MCF 10A (cell line): Measurements from ENCODE around the gene HAPLN2. TPM values are rescaled to one million over a fixed set of nuclear protein-coding genes. Genes with fewer than 3 reads are reported as not detected.

Experiments
- BruUV-seq: library from RNA; stranded (reverse); fragments of 400-500 nt; replicated peaks from 2 replicates; lab custom pipeline; 2021; lab: Mats Ljungman, UMichigan
- CTCF ChIA-PET: fragments of 300-600 bp; sonication (Branson Sonifier 250); formaldehyde crosslinking; extraction: SDS; loops from one replicate; lab custom pipeline; 2021; ENCODE audit warnings: antibody characterized with exemption, inconsistent platforms; lab: Yijun Ruan, JAX
- POLR2A ChIA-PET: fragments of 300-600, 350-650 bp; sonication (Branson Sonifier 250); formaldehyde crosslinking; extraction: SDS; loops from one replicate; lab custom pipeline; 2020; ENCODE audit warnings: antibody characterized with exemption, inconsistent platforms; lab: Yijun Ruan, JAX
- DNase-seq: peaks from one replicate; pipeline ENCODE4 v3.0.0-alpha.2; 2018; ENCODE audit not compliant: unreplicated experiment
- H3K27ac Mint-ChIP-seq: one replicate; pipeline ENCODE4 v1.8.0; 2022; ENCODE audit warnings: mild to moderate bottlenecking, low read depth, mixed read lengths; ENCODE audit not compliant: unreplicated experiment
- H3K27me3 Mint-ChIP-seq: one replicate; pipeline ENCODE4 v1.8.0; 2022; ENCODE audit warnings: mixed read lengths; ENCODE audit not compliant: insufficient read depth, unreplicated experiment
- H3K36me3 Mint-ChIP-seq: one replicate; pipeline ENCODE4 v1.8.0; 2022; ENCODE audit warnings: mild to moderate bottlenecking, moderate library complexity, mixed read lengths; ENCODE audit not compliant: insufficient read depth, unreplicated experiment
- H3K4me1 Mint-ChIP-seq: one replicate; pipeline ENCODE4 v1.8.0; 2022; ENCODE audit warnings: mixed read lengths; ENCODE audit not compliant: insufficient read depth, unreplicated experiment
- H3K4me3 Mint-ChIP-seq: one replicate; pipeline ENCODE4 v1.8.0; 2022; ENCODE audit warnings: mild to moderate bottlenecking, moderate library complexity, mixed read lengths; ENCODE audit not compliant: unreplicated experiment
- H3K9me3 Mint-ChIP-seq: one replicate; pipeline ENCODE4 v1.8.0; 2022; ENCODE audit warnings: mixed read lengths; ENCODE audit not compliant: unreplicated experiment
- intact Hi-C: fragments of 100-400 bp; cut with micrococcal nuclease; formaldehyde crosslinking; loops from 2 replicates; pipeline ENCODE4 v1.14.1; 2022
- total RNA-seq: library from RNA; stranded (reverse); gene quantifications from 2 replicates; pipeline ENCODE4 v1.2.3, GENCODE V29; 2022
- TF ChIP-seq, protein P1 (sequence below): fragments of 200-600 bp; IDR thresholded peaks from one replicate; pipeline ENCODE4 v1.8.0; 2022; ENCODE audit warnings: antibody characterized with exemption, mild to moderate bottlenecking; ENCODE audit not compliant: unreplicated experiment

The HAPLN2 gene
- total RNA-seq, 1 experiment from 2014 or later: not detected

DNA sequence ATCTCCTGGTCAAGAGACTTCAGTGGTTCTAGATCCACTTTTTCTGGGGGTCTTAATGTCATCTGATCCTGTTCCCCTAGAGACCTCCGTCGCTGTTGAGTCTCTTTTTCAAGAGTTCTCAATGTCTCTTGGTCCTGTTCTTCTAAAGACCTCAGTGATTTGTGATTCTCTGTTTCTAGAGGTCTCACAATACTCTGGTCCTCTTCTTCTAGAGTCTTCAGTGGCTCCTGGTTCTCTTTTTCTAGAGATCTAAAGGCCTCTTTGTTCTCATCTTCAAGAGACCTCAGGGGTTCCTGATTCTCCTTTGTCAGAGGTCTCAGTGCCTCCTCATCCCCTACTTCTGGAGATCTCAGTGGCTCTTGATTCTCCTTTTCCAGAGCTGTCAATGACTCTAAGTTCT lies 52.6 kb downstream of the HAPLN2 start:
- POLR2A ChIA-PET: interaction anchor here (0.8 to 1.3 kb wide), 4 partner anchors 11 to 95 kb away, joined by 3 to 5 read pairs (median 4); partner anchors contain the start of gene PRCC
- peaks cover 44% of the 10 kb centered on the region for H3K27me3 Mint-ChIP-seq
- DNase-seq: no peak
- intact Hi-C loops: no loop called here
- no peak overlapping the region for H3K27ac Mint-ChIP-seq
- no peak overlapping the region for H3K4me3 Mint-ChIP-seq
- no TSS peak for BruUV-seq
- H3K9me3 Mint-ChIP-seq: no peaks in the 10 kb centered on the region
- TF ChIP-seq, protein P1, sequence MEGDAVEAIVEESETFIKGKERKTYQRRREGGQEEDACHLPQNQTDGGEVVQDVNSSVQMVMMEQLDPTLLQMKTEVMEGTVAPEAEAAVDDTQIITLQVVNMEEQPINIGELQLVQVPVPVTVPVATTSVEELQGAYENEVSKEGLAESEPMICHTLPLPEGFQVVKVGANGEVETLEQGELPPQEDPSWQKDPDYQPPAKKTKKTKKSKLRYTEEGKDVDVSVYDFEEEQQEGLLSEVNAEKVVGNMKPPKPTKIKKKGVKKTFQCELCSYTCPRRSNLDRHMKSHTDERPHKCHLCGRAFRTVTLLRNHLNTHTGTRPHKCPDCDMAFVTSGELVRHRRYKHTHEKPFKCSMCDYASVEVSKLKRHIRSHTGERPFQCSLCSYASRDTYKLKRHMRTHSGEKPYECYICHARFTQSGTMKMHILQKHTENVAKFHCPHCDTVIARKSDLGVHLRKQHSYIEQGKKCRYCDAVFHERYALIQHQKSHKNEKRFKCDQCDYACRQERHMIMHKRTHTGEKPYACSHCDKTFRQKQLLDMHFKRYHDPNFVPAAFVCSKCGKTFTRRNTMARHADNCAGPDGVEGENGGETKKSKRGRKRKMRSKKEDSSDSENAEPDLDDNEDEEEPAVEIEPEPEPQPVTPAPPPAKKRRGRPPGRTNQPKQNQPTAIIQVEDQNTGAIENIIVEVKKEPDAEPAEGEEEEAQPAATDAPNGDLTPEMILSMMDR: no peak
- H3K36me3 Mint-ChIP-seq: no peaks in the 10 kb centered on the region
- CTCF ChIA-PET: interaction anchor here (1.0 to 47.2 kb wide), 6 partner anchors 11 to 256 kb away, joined by 3 to 2415 read pairs (median 6); partner anchors contain the start of genes CRABP2, ISG20L2 and METTL25B
- no peaks in the 10 kb centered on the region for H3K4me1 Mint-ChIP-seq

DNA sequence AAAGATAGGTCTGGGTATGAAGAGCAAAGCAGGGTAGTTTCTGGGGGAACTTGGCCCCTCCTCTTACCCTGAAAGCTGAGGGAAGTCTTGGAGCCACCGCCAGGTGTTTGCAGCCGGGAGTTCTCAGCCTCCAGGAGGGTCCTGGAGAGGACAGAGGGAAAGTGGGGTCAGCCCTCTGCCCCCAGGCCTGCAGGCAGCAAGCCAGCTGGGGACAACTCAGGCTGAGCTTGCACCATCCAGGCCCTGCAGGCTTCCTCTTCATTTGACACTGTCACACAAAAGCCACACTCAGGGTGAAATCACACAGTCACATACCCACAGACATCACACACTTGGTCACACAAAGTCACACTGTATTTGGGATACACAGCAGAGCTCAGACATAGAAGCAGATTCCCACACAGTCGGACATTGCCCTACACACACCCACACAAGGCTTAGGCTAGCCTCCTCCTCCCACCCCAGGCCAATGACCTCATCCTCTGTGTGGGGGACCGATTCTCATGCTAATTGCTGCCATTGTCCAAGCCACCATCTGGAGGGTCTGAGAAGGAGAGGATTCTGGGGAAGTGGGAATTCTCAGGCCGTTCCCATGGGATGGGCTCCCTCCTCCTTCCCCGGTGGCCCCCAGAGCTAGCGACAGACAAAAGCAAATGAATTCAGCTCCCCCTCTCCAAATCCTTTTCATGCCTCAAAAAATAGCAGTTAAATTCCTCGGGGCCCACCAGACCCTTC lies 54.3 kb downstream of the HAPLN2 start:
- ChIA-PET CTCF (interaction anchor here (0.6 to 47.2 kb wide), 7 partner anchors 11 to 256 kb away, joined by 3 to 2415 read pairs (median 7); partner anchors contain the start of genes CRABP2, ISG20L2 and METTL25B), POLR2A (interaction anchor here (0.7 kb wide), 1 partner anchor 479 kb away, joined by 3 read pairs; no protein-coding TSS in a partner anchor)
- no peak for DNase-seq
- Mint-ChIP-seq H3K4me1 (peaks cover 6% of the 10 kb centered on the region), H3K36me3 (peaks cover 5% of the 10 kb centered on the region), H3K4me3 (no peak overlapping the region), H3K27me3 (peaks cover 54% of the 10 kb centered on the region), H3K27ac (no peak overlapping the region), H3K9me3 (no peaks in the 10 kb centered on the region)
- no TSS peak for BruUV-seq
- TF ChIP-seq, protein P1: no peak
- intact Hi-C loops: no loop called here

Other genes with a start within 250 kb of the HAPLN2 start
- gene MEF2D, start 118.6 kb upstream of the HAPLN2 start, total RNA-seq: 113 and 131 TPM in 2 replicates
- 36.4 and 48.3 TPM in 2 replicates for gene IQGAP3, start 46.9 kb upstream of the HAPLN2 start, total RNA-seq
- not detected in 2 replicates for gene TTC24, start 39.7 kb upstream of the HAPLN2 start, total RNA-seq
- gene NAXE, start 27.6 kb upstream of the HAPLN2 start, total RNA-seq: 141 and 155 TPM in 2 replicates
- gene GPATCH4, start 17.9 kb upstream of the HAPLN2 start, total RNA-seq: 67.3 and 107 TPM in 2 replicates
- 0.37 TPM in 1 of 2 replicates, not detected in the other for gene BCAN, start 22.7 kb downstream of the HAPLN2 start, total RNA-seq
- not detected in 2 replicates for gene NES, start 58.0 kb downstream of the HAPLN2 start, total RNA-seq
- 0.98 and 1.9 TPM in 2 replicates for gene CRABP2, start 86.2 kb downstream of the HAPLN2 start, total RNA-seq
- gene METTL25B, start 109.1 kb downstream of the HAPLN2 start, total RNA-seq: 46.0 and 68.9 TPM in 2 replicates
- 49.9 and 57.5 TPM in 2 replicates for gene ISG20L2, start 109.4 kb downstream of the HAPLN2 start, total RNA-seq
- 233 and 261 TPM in 2 replicates for gene MRPL24, start 121.7 kb downstream of the HAPLN2 start, total RNA-seq
- gene HDGF, start 132.3 kb downstream of the HAPLN2 start, total RNA-seq: 679 and 707 TPM in 2 replicates
- gene PRCC, start 148.1 kb downstream of the HAPLN2 start, total RNA-seq: 112 and 131 TPM in 2 replicates
- gene SH2D2A, start 197.4 kb downstream of the HAPLN2 start, total RNA-seq: 19.2 and 27.9 TPM in 2 replicates
- gene INSRR, start 239.7 kb downstream of the HAPLN2 start, total RNA-seq: not detected in 2 replicates
- gene NTRK1, start 241.4 kb downstream of the HAPLN2 start, total RNA-seq: 0.15 and 0.33 TPM in 2 replicates